DND-41 (cell line): ENCODE results near the gene WEE1.

ENCODE experiments used
- CTCF ChIP-seq: IDR thresholded peaks from 2 replicates; pipeline ENCODE4 v1.5.1; 2012; ENCODE audit warnings: borderline replicate concordance, low read length, moderate library complexity, mild to moderate bottlenecking; ENCODE audit not compliant: poor library complexity, severe bottlenecking; ENCODE audit errors: extremely low read depth
- EZH2 ChIP-seq: IDR thresholded peaks from 3 replicates; pipeline ENCODE4 v1.6.1; 2012; ENCODE audit warnings: borderline replicate concordance, low read depth, mild to moderate bottlenecking, moderate library complexity, low read length, inconsistent platforms; ENCODE audit not compliant: severe bottlenecking

DNA sequence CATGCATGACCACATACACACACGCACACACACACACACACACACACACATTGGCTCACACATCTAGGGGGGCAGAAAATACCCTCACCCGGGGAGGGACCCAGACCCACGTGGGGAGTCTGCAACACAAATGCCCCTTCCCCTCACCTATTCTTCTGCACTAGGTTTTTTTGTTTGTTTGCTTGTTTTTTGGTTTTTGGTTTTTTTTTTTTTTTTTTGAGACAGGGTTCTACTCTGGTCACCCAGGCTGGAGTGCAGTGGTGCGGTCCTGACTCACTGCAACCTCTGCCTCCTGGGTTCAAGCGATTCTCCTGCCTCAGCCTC lies 28.4 kb downstream of the WEE1 start:
- TF ChIP-seq CTCF (no peak), EZH2 (no peak)
